Vagina (tissue), 2 donors: ENCODE results near the gene CLDN24.

Experiments
- CTCF ChIP-seq, 3 experiments: fragments of 450-650 bp in 2 of 3; fragments of 200-600 bp in 1 of 3; sonication (generic) in 1 of 3; IDR thresholded peaks; one replicate each; pipeline ENCODE4 v1.5.1; 2017 to 2019; ENCODE audit warnings: antibody characterized with exemption in 3 of 3, mild to moderate bottlenecking in 2 of 3, moderate library complexity in 2 of 3
- POLR2A ChIP-seq, 2 donors: fragments of 450-650 bp; IDR thresholded peaks; one replicate each; pipeline ENCODE4 v1.6.1; 2017; ENCODE audit warnings: antibody characterized with exemption in 2 of 2, mild to moderate bottlenecking in 2 of 2, moderate library complexity in 2 of 2
- POLR2AphosphoS5 ChIP-seq, 2 donors: sonication (generic); formaldehyde crosslinking; IDR thresholded peaks; one replicate each; pipeline ENCODE4 v1.9.0; 2017; ENCODE audit warnings: antibody characterized with exemption in 2 of 2, mild to moderate bottlenecking in 2 of 2, low read depth in 1 of 2; ENCODE audit not compliant: insufficient read depth in 1 of 2

GRCh38 chr4:183364025-183364424, 41.8 kb upstream of the CLDN24 start:
- TF ChIP-seq CTCF (IDR thresholded peaks at IDR 0.05): no peak
- no peak for TF ChIP-seq POLR2A (IDR thresholded peaks at IDR 0.05)
- no peak for TF ChIP-seq POLR2AphosphoS5 (IDR thresholded peaks at IDR 0.05; ENCODE audit: insufficient read depth in 1 of 2, low read depth in 1 of 2)
